Suppressor macrophage treated with lipopolysaccharide for 1 hour (primary cell): Measurements from ENCODE around the gene DNLZ.
"Not testable (repeated sequence)": the region's sequence is repeated elsewhere in the genome, so short reads cannot be mapped to it uniquely, and the experiment has no call there.

Experiments used
- DNase-seq, 3 donors: peaks; one replicate each; pipeline ENCODE4 v3.0.0-alpha.2; 2020 to 2022

The DNLZ gene

GRCh38 chr9:136358888-136359287 lies 4.7 kb downstream of the DNLZ start:
- DNase-seq, result no peak

GRCh38 chr9:136358016-136358415 lies 5.5 kb downstream of the DNLZ start:
- no peak for DNase-seq

GRCh38 chr9:136357202-136357725 lies 6.3 kb downstream of the DNLZ start:
- DNase-seq, result no peak

GRCh38 chr9:136355616-136356557 lies 7.7 kb downstream of the DNLZ start:
- no peak for DNase-seq

GRCh38 chr9:136354592-136355085 lies 8.9 kb downstream of the DNLZ start:
- peak in 1 of 3 donors; percentile 21 for DNase-seq

GRCh38 chr9:136353757-136354488 lies 9.6 kb downstream of the DNLZ start:
- DNase-seq, result no peak

- no peak for DNase-seq
Measured at GRCh38 chr9:136353088-136353487, 10.5 kb downstream of the DNLZ start.

- DNase-seq, result no peak
Measured at GRCh38 chr9:136352682-136353081, 10.9 kb downstream of the DNLZ start.

GRCh38 chr9:136351868-136352267 lies 11.7 kb downstream of the DNLZ start:
- not testable (repeated sequence) for DNase-seq

- DNase-seq, result no peak
Measured at GRCh38 chr9:136351252-136351800, 12.2 kb downstream of the DNLZ start.

- DNase-seq, result no peak
Measured at GRCh38 chr9:136349546-136349945, 14.0 kb downstream of the DNLZ start.

GRCh38 chr9:136348691-136349090 lies 14.9 kb downstream of the DNLZ start:
- DNase-seq, result no peak

- no peak for DNase-seq
Measured at GRCh38 chr9:136347472-136348256, 15.9 kb downstream of the DNLZ start.

GRCh38 chr9:136346927-136347465 lies 16.5 kb downstream of the DNLZ start:
- DNase-seq, result no peak

GRCh38 chr9:136346157-136346481 lies 17.4 kb downstream of the DNLZ start:
- DNase-seq, result no peak

- DNase-seq, result peak in 2 of 3 donors; percentile 22 to 39
Measured at GRCh38 chr9:136345281-136346156, 18.0 kb downstream of the DNLZ start.

- DNase-seq, result no peak
Measured at GRCh38 chr9:136344544-136345280, 18.8 kb downstream of the DNLZ start.

GRCh38 chr9:136343884-136344269 lies 19.7 kb downstream of the DNLZ start:
- DNase-seq, result no peak

GRCh38 chr9:136343121-136343883 lies 20.2 kb downstream of the DNLZ start:
- DNase-seq, result no peak
